IMR-90 (cell line): Measurements from ENCODE around the gene IGSF22. TPM values are rescaled to one million over a fixed set of nuclear protein-coding genes. Genes with fewer than 3 reads are reported as not detected.

Source experiments
- ATAC-seq: fragments of 200-7000 bp; cut with Tn5 transposase; 2 replicates; pipeline ENCODE4 v1.9.1; 2020; ENCODE audit warnings: low read depth, mild to moderate bottlenecking, moderate library complexity
- BruUV-seq: library from RNA; stranded (reverse); fragments of 400-500 nt; replicated peaks from 2 replicates; lab custom pipeline; 2021; lab: Mats Ljungman, UMichigan
- CTCF ChIA-PET: fragments of 300-600 bp; formaldehyde crosslinking; extraction: SDS; loops from one replicate; lab custom pipeline; 2021; ENCODE audit warnings: antibody characterized with exemption; lab: Yijun Ruan, JAX
- POLR2A ChIA-PET: fragments of 300-600 bp; sonication (Branson Sonifier 250); formaldehyde crosslinking; loops from one replicate; lab custom pipeline; 2022; ENCODE audit warnings: antibody characterized with exemption; ENCODE audit not compliant: unreplicated experiment; lab: Charles Lee
- DNase-seq: peaks from one replicate; pipeline ENCODE4 v3.0.0; 2013
- H2AFZ ChIP-seq: replicated peaks from 2 replicates; pipeline ENCODE3; 2013; ENCODE audit warnings: low read length, mild to moderate bottlenecking; ENCODE audit not compliant: poor library complexity
- H2AK5ac ChIP-seq: 2 replicates; pipeline ENCODE4 v1.6.1; 2013; ENCODE audit warnings: low read depth, low read length, inconsistent platforms
- H2AK9ac ChIP-seq: replicated peaks from 2 replicates; pipeline ENCODE3; 2013; ENCODE audit warnings: mild to moderate bottlenecking, low read depth, low read length, moderate library complexity; ENCODE audit not compliant: poor library complexity
- H2BK120ac ChIP-seq: 2 replicates; pipeline ENCODE4 v1.6.1; 2013; ENCODE audit warnings: low read depth, low read length, inconsistent platforms
- H2BK15ac ChIP-seq: 3 replicates; pipeline ENCODE4 v1.6.1; 2013; ENCODE audit warnings: low read depth, low read length, inconsistent platforms
- H2BK20ac ChIP-seq: 2 replicates; pipeline ENCODE4 v1.6.1; 2013; ENCODE audit warnings: low read depth, mild to moderate bottlenecking, inconsistent platforms, low read length, moderate library complexity
- H2BK5ac ChIP-seq: 2 replicates; pipeline ENCODE4 v1.6.1; 2013; ENCODE audit warnings: mild to moderate bottlenecking, low read depth, low read length, inconsistent platforms; ENCODE audit not compliant: poor library complexity, severe bottlenecking
- H3K14ac ChIP-seq: replicated peaks from 2 replicates; pipeline ENCODE4 v1.6.1; 2013; ENCODE audit warnings: low read depth, low read length, inconsistent platforms
- H3K18ac ChIP-seq: 2 replicates; pipeline ENCODE4 v1.6.1; 2013; ENCODE audit warnings: low read depth, low read length, control low read depth
- H3K23ac ChIP-seq: 2 replicates; pipeline ENCODE4 v1.6.1; 2013; ENCODE audit warnings: low read depth, low read length, inconsistent platforms
- H3K27ac ChIP-seq: 2 replicates; pipeline ENCODE4 v1.5.1; 2013; ENCODE audit warnings: mild to moderate bottlenecking, control low read depth, low read length; ENCODE audit not compliant: insufficient read depth
- H3K27me3 ChIP-seq: 2 replicates; pipeline ENCODE4 v1.6.1; 2013; ENCODE audit warnings: low read length; ENCODE audit not compliant: control insufficient read depth, insufficient read depth
- H3K36me3 ChIP-seq: 2 replicates; pipeline ENCODE4 v1.6.1; 2013; ENCODE audit warnings: low read length, mixed read lengths; ENCODE audit not compliant: control insufficient read depth, insufficient read depth
- H3K4ac ChIP-seq: 2 replicates; pipeline ENCODE4 v1.6.1; 2013; ENCODE audit warnings: low read depth, low read length, inconsistent platforms
- H3K4me1 ChIP-seq: 2 replicates; pipeline ENCODE4 v1.6.1; 2013; ENCODE audit warnings: low read length, mixed read lengths; ENCODE audit not compliant: control insufficient read depth, insufficient read depth
- H3K4me2 ChIP-seq: 2 replicates; pipeline ENCODE4 v1.6.1; 2013; ENCODE audit warnings: low read depth, mild to moderate bottlenecking, control low read depth, low read length, moderate library complexity
- H3K4me3 ChIP-seq: 2 replicates; pipeline ENCODE4 v1.5.1; 2013; ENCODE audit warnings: low read depth, mild to moderate bottlenecking, control low read depth, low read length, moderate library complexity; ENCODE audit not compliant: insufficient read depth
- H3K56ac ChIP-seq: 2 replicates; pipeline ENCODE4 v1.6.1; 2013; ENCODE audit warnings: low read length, inconsistent platforms; ENCODE audit not compliant: insufficient read depth; ENCODE audit errors: extremely low read depth
- H3K79me1 ChIP-seq, 2 experiments: 2 replicates each; pipeline ENCODE4 v1.6.1; 2013; ENCODE audit warnings: low read length in 2 of 2, inconsistent platforms in 1 of 2, low read depth in 1 of 2
- H3K9ac ChIP-seq: 2 replicates; pipeline ENCODE4 v1.6.1; 2013; ENCODE audit warnings: low read depth, low read length, control low read depth
- H3K9me1 ChIP-seq: 2 replicates; pipeline ENCODE4 v1.6.1; 2013; ENCODE audit warnings: low read length, inconsistent platforms; ENCODE audit not compliant: insufficient read depth
- H3K9me3 ChIP-seq: 2 replicates; pipeline ENCODE4 v1.6.1; 2013; ENCODE audit warnings: low read length; ENCODE audit not compliant: control insufficient read depth, insufficient read depth
- H4K20me1 ChIP-seq: 2 replicates; pipeline ENCODE4 v1.6.1; 2013; ENCODE audit warnings: low read length, inconsistent platforms; ENCODE audit not compliant: insufficient read depth
- H4K5ac ChIP-seq: 2 replicates; pipeline ENCODE4 v1.6.1; 2013; ENCODE audit warnings: mild to moderate bottlenecking, low read depth, low read length, control low read depth
- H4K8ac ChIP-seq, 2 experiments: 2 replicates each; pipeline ENCODE4 v1.6.1; 2013; ENCODE audit warnings: low read depth in 2 of 2, low read length in 2 of 2, control low read depth in 1 of 2, inconsistent platforms in 1 of 2
- H4K91ac ChIP-seq: 2 replicates; pipeline ENCODE4 v1.6.1; 2013; ENCODE audit warnings: low read depth, low read length, inconsistent platforms; ENCODE audit not compliant: insufficient read depth
- BHLHE40 ChIP-seq: fragments of 150-350 bp; IDR thresholded peaks from 2 replicates; pipeline ENCODE4 v1.6.1; 2016; ENCODE audit warnings: mild to moderate bottlenecking, low read depth, low read length
- CEBPB ChIP-seq: IDR thresholded peaks from 2 replicates; pipeline ENCODE4 v1.6.1; 2012; ENCODE audit warnings: low read depth, low read length, improper control_type of control experiment
- CHD1 ChIP-seq: IDR thresholded peaks from 2 replicates; pipeline ENCODE4 v1.6.1; 2012; ENCODE audit warnings: low read depth, low read length, improper control_type of control experiment
- FOS ChIP-seq: fragments of 150-350 bp; IDR thresholded peaks from 2 replicates; pipeline ENCODE4 v1.6.1; 2016; ENCODE audit warnings: low read depth, low read length
- MAFK ChIP-seq: IDR thresholded peaks from 2 replicates; pipeline ENCODE4 v1.6.1; 2012; ENCODE audit warnings: low read depth, low read length, improper control_type of control experiment
- MAZ ChIP-seq: IDR thresholded peaks from 2 replicates; pipeline ENCODE4 v1.6.1; 2012; ENCODE audit warnings: low read depth, mild to moderate bottlenecking, low read length, improper control_type of control experiment, moderate library complexity, borderline replicate concordance
- NFE2L2 ChIP-seq: fragments of 150-350 bp; IDR thresholded peaks from 2 replicates; pipeline ENCODE4 v1.6.1; 2016; ENCODE audit warnings: low read depth, mild to moderate bottlenecking, low read length
- POLR2A ChIP-seq: IDR thresholded peaks from 2 replicates; pipeline ENCODE4 v1.6.1; 2012; ENCODE audit warnings: mild to moderate bottlenecking, low read depth, low read length
- RAD21 ChIP-seq: IDR thresholded peaks from 2 replicates; pipeline ENCODE4 v1.6.1; 2012; ENCODE audit warnings: low read length, improper control_type of control experiment
- RCOR1 ChIP-seq: IDR thresholded peaks from 2 replicates; pipeline ENCODE4 v1.6.1; 2012; ENCODE audit warnings: mild to moderate bottlenecking, low read length, improper control_type of control experiment; ENCODE audit not compliant: insufficient replicate concordance
- RFX5 ChIP-seq: IDR thresholded peaks from 2 replicates; pipeline ENCODE4 v1.8.0; 2012; ENCODE audit warnings: low read depth, mild to moderate bottlenecking, low read length, moderate library complexity
- SMC3 ChIP-seq: fragments of 150-350 bp; IDR thresholded peaks from 2 replicates; pipeline ENCODE4 v1.6.1; 2016; ENCODE audit warnings: low read depth, mild to moderate bottlenecking, antibody characterized with exemption, low read length, moderate library complexity
- WGBS, 2 experiments: methylation state at CpG; one replicate each; pipeline versions ENCODE4 v1.1.5 to v1.1.7; 2013; ENCODE audit warnings: missing lambda C conversion rate in 2 of 2; ENCODE audit not compliant: insufficient read length in 1 of 2; ENCODE audit errors: extremely low coverage in 2 of 2; 5-methylcytosine and 5-hydroxymethylcytosine counted together
- dilution Hi-C: fragments of 300-500 bp; cut with HindIII; formaldehyde crosslinking; loops from one replicate; pipeline ENCODE4 v1.14.3; 2018; ENCODE audit warnings: low sequenced_read_pairs; ENCODE audit not compliant: unreplicated experiment
- in situ Hi-C: fragments of 300-500 bp; cut with MboI; formaldehyde crosslinking; loops from 3 replicates; pipeline ENCODE4 v1.14.3; 2019; ENCODE audit warnings: low sequenced_read_pairs, inconsistent platforms, mixed read lengths
- intact Hi-C: fragments of 100-400 bp; cut with micrococcal nuclease; formaldehyde crosslinking; loops from 2 replicates; pipeline ENCODE4 v1.10.0; 2022
- polyA plus RNA-seq, 3 experiments: library from polyadenylated mRNA; depleted of rRNA; stranded (reverse); fragments of >200 nt; gene quantifications; 2 replicates each; pipeline ENCODE4 v1.2.3, GENCODE V29; 2012; ENCODE audit warnings: low replicate concordance in 1 of 3
- total RNA-seq: library from RNA; depleted of rRNA; stranded (reverse); fragments of >200 nt; gene quantifications from 2 replicates; pipeline ENCODE4 v1.2.3, GENCODE V29; 2012
- TF ChIP-seq, protein P1 (sequence below): fragments of 150-350 bp; IDR thresholded peaks from 2 replicates; pipeline ENCODE4 v1.6.1; 2017; ENCODE audit warnings: mild to moderate bottlenecking, antibody characterized with exemption, low read length, low read depth
- TF ChIP-seq, protein P2 (sequence below): conservative IDR thresholded peaks from 2 replicates; pipeline ENCODE4 v1.5.1; 2012; ENCODE audit warnings: mild to moderate bottlenecking, low read depth, low read length, improper control_type of control experiment
- TF ChIP-seq, protein P3 (sequence below): fragments of 150-350 bp; IDR thresholded peaks from 2 replicates; pipeline ENCODE4 v1.6.1; 2016; ENCODE audit warnings: low read depth, mild to moderate bottlenecking, low read length, moderate library complexity, borderline replicate concordance

The IGSF22 gene
- total and polyA plus RNA-seq, 2 of the 4 experiments (the other 2 are of a cell fraction), result not detected

DNA sequence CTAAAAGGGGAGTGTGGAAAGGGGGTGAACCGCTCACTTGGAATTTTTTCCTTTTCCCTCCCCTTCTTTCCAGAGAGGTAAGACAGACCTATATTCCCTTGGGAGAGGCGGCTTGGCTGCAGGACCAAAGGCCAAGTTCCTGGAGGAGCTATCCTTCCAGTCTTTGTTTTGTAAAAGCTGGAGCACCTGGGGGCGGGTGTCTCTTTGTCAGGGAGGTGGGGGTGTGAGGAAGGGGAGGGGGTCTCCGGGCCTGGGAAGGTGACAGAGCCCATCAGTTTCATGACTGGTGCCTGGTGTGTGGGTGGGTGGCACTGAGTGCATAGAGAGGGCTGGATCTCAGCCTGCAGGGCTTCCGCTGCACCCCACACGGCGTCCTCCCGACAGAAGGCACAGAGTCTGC is 47.1 kb upstream of the IGSF22 start:
- H3K4me1 ChIP-seq, result no peaks in the 10 kb centered on the region
- no peak overlapping the region for H4K8ac ChIP-seq
- H3K14ac ChIP-seq, result no peak overlapping the region
- ChIA-PET CTCF (no interaction called here), POLR2A (no interaction called here)
- dilution Hi-C loops, result no loop called here
- no peak overlapping the region for H3K56ac ChIP-seq
- H3K18ac ChIP-seq, result no peak overlapping the region
- H2AK5ac ChIP-seq, result no peak overlapping the region
- H4K91ac ChIP-seq, result no peak overlapping the region
- H3K4me3 ChIP-seq, result no peak overlapping the region
- H3K27me3 ChIP-seq, result peaks cover 36% of the 10 kb centered on the region
- H3K4me2 ChIP-seq, result no peak overlapping the region
- intact Hi-C loops, result no loop called here
- no peaks in the 10 kb centered on the region for H3K36me3 ChIP-seq
- ATAC-seq, result no peak
- no peak overlapping the region for H2BK5ac ChIP-seq
- H3K79me1 ChIP-seq, result no peaks in the 10 kb centered on the region
- BruUV-seq, result no TSS peak
- no peak overlapping the region for H3K23ac ChIP-seq
- H2AFZ ChIP-seq, result no peak overlapping the region
- DNase-seq, result no peak
- no peak overlapping the region for H3K4ac ChIP-seq
- H4K20me1 ChIP-seq, result no peaks in the 10 kb centered on the region
- H3K9ac ChIP-seq, result no peak overlapping the region
- H3K27ac ChIP-seq, result no peak overlapping the region
- no peak overlapping the region for H2BK20ac ChIP-seq
- no peak overlapping the region for H2BK15ac ChIP-seq
- H3K9me3 ChIP-seq, result no peaks in the 10 kb centered on the region
- TF ChIP-seq CHD1 (no peak), FOS (no peak), RFX5 (no peak), RCOR1 (no peak), NFE2L2 (no peak), CEBPB (no peak), MAFK (no peak), SMC3 (no peak), BHLHE40 (no peak), MAZ (no peak), RAD21 (no peak), POLR2A (no peak)
- TF ChIP-seq, protein P1, sequence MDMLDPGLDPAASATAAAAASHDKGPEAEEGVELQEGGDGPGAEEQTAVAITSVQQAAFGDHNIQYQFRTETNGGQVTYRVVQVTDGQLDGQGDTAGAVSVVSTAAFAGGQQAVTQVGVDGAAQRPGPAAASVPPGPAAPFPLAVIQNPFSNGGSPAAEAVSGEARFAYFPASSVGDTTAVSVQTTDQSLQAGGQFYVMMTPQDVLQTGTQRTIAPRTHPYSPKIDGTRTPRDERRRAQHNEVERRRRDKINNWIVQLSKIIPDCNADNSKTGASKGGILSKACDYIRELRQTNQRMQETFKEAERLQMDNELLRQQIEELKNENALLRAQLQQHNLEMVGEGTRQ, result no peak
- TF ChIP-seq, protein P2, sequence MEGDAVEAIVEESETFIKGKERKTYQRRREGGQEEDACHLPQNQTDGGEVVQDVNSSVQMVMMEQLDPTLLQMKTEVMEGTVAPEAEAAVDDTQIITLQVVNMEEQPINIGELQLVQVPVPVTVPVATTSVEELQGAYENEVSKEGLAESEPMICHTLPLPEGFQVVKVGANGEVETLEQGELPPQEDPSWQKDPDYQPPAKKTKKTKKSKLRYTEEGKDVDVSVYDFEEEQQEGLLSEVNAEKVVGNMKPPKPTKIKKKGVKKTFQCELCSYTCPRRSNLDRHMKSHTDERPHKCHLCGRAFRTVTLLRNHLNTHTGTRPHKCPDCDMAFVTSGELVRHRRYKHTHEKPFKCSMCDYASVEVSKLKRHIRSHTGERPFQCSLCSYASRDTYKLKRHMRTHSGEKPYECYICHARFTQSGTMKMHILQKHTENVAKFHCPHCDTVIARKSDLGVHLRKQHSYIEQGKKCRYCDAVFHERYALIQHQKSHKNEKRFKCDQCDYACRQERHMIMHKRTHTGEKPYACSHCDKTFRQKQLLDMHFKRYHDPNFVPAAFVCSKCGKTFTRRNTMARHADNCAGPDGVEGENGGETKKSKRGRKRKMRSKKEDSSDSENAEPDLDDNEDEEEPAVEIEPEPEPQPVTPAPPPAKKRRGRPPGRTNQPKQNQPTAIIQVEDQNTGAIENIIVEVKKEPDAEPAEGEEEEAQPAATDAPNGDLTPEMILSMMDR, result no peak
- TF ChIP-seq, protein P3, sequence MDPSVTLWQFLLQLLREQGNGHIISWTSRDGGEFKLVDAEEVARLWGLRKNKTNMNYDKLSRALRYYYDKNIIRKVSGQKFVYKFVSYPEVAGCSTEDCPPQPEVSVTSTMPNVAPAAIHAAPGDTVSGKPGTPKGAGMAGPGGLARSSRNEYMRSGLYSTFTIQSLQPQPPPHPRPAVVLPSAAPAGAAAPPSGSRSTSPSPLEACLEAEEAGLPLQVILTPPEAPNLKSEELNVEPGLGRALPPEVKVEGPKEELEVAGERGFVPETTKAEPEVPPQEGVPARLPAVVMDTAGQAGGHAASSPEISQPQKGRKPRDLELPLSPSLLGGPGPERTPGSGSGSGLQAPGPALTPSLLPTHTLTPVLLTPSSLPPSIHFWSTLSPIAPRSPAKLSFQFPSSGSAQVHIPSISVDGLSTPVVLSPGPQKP, result no peak
- H4K5ac ChIP-seq, result no peak overlapping the region
- H2AK9ac ChIP-seq, result no peak overlapping the region
- H2BK120ac ChIP-seq, result no peak overlapping the region
- in situ Hi-C loops, result no loop called here
- H3K9me1 ChIP-seq, result no peaks in the 10 kb centered on the region
- WGBS, 2 experiments, result 33% methylated on average over 1 of the region's 8 CpGs; no CpG with 5 or more reads in 1 of the 2 experiments
